WTC11 (cell line): ENCODE measurements around the gene FOXO3. TPM values are rescaled to one million over a fixed set of nuclear protein-coding genes. Genes with fewer than 3 reads are reported as not detected.

Source experiments
- ATAC-seq: fragments of 200-7000 bp; cut with Tn5 transposase; 2 replicates; pipeline ENCODE4 v1.10.0; 2021; ENCODE audit warnings: mild to moderate bottlenecking, moderate library complexity
- CTCF ChIA-PET: fragments of 300-600 bp; sonication (Branson Sonifier 250); formaldehyde crosslinking; loops from one replicate; lab custom pipeline; 2021; ENCODE audit warnings: antibody characterized with exemption; lab: Charles Lee
- POLR2A ChIA-PET: fragments of 350-600 bp; sonication (Branson Sonifier 250); formaldehyde crosslinking; loops from one replicate; lab custom pipeline; 2021; ENCODE audit warnings: antibody characterized with exemption; lab: Charles Lee
- DNase-seq: peaks from one replicate; pipeline ENCODE4 v3.0.0; 2021; ENCODE audit warnings: low spot score
- H3K27ac Mint-ChIP-seq: 2 replicates; pipeline ENCODE4 v1.8.0; 2021; ENCODE audit warnings: mixed read lengths
- H3K27me3 Mint-ChIP-seq: 2 replicates; pipeline ENCODE4 v1.8.0; 2021; ENCODE audit warnings: low read depth, mild to moderate bottlenecking, moderate library complexity, mixed read lengths
- H3K36me3 Mint-ChIP-seq: 2 replicates; pipeline ENCODE4 v1.8.0; 2021; ENCODE audit warnings: mixed read lengths
- H3K4me1 Mint-ChIP-seq: 2 replicates; pipeline ENCODE4 v1.8.0; 2022; ENCODE audit warnings: mixed read lengths
- H3K4me3 Mint-ChIP-seq: 2 replicates; pipeline ENCODE4 v1.8.0; 2021; ENCODE audit warnings: mild to moderate bottlenecking, moderate library complexity, mixed read lengths
- H3K9me3 Mint-ChIP-seq: 2 replicates; pipeline ENCODE4 v1.8.0; 2021; ENCODE audit warnings: mixed read lengths
- AR ChIP-seq: fragments of 250-450 bp; sonication (Bioruptor Pico); IDR thresholded peaks from 2 replicates; pipeline ENCODE4 v1.9.0; 2021; ENCODE audit warnings: mild to moderate bottlenecking
- ATF6 ChIP-seq: sonication (generic); formaldehyde crosslinking; IDR thresholded peaks from 2 replicates; pipeline ENCODE4 v1.8.1; 2023; ENCODE audit warnings: mild to moderate bottlenecking, missing genetic modification reagents
- ESRRA ChIP-seq: sonication (generic); formaldehyde crosslinking; IDR thresholded peaks from 2 replicates; pipeline ENCODE4 v1.8.1; 2022; ENCODE audit warnings: mild to moderate bottlenecking, missing genetic modification reagents, borderline replicate concordance
- FOXK1 ChIP-seq: sonication (generic); formaldehyde crosslinking; IDR thresholded peaks from 2 replicates; pipeline ENCODE4 v1.8.0; 2022; ENCODE audit warnings: mild to moderate bottlenecking, moderate library complexity, missing genetic modification reagents
- GRHL2 ChIP-seq: fragments of 250-450 bp; sonication (Bioruptor Pico); IDR thresholded peaks from 2 replicates; pipeline ENCODE4 v1.8.0; 2022; ENCODE audit warnings: mild to moderate bottlenecking, moderate library complexity; ENCODE audit not compliant: insufficient replicate concordance, severe bottlenecking
- KAT7 ChIP-seq: sonication (generic); formaldehyde crosslinking; IDR thresholded peaks from 2 replicates; pipeline ENCODE4 v1.8.1; 2023; ENCODE audit warnings: missing genetic modification reagents, mild to moderate bottlenecking, borderline replicate concordance
- MAX ChIP-seq: sonication (generic); formaldehyde crosslinking; IDR thresholded peaks from 2 replicates; pipeline ENCODE4 v1.8.0; 2022; ENCODE audit warnings: mild to moderate bottlenecking, missing genetic modification reagents
- MLX ChIP-seq: sonication (generic); formaldehyde crosslinking; IDR thresholded peaks from 2 replicates; pipeline ENCODE4 v1.8.1; 2023; ENCODE audit warnings: mild to moderate bottlenecking, missing genetic modification reagents, moderate library complexity
- MXD4 ChIP-seq: fragments of 250-450 bp; sonication (Bioruptor Pico); IDR thresholded peaks from 2 replicates; pipeline ENCODE4 v1.8.0; 2021; ENCODE audit warnings: mild to moderate bottlenecking, moderate library complexity, borderline replicate concordance
- NFE2L1 ChIP-seq: sonication (generic); formaldehyde crosslinking; IDR thresholded peaks from 2 replicates; pipeline ENCODE4 v1.8.1; 2023; ENCODE audit warnings: missing genetic modification reagents
- NFYB ChIP-seq: sonication (generic); formaldehyde crosslinking; conservative IDR thresholded peaks from 2 replicates; pipeline ENCODE4 v1.8.0; 2022; ENCODE audit warnings: low read depth, missing genetic modification reagents
- NR1H2 ChIP-seq: sonication (generic); formaldehyde crosslinking; IDR thresholded peaks from 2 replicates; pipeline ENCODE4 v1.9.0; 2021; ENCODE audit warnings: mild to moderate bottlenecking, moderate library complexity, missing genetic modification reagents
- OVOL2 ChIP-seq: fragments of 250-450 bp; sonication (Bioruptor Pico); IDR thresholded peaks from 2 replicates; pipeline ENCODE4 v1.9.0; 2021; ENCODE audit warnings: mild to moderate bottlenecking, borderline replicate concordance
- PREB ChIP-seq: sonication (generic); formaldehyde crosslinking; IDR thresholded peaks from 2 replicates; pipeline ENCODE4 v1.8.1; 2022; ENCODE audit warnings: mild to moderate bottlenecking, missing genetic modification reagents, moderate library complexity, borderline replicate concordance
- RORB ChIP-seq: fragments of 250-450 bp; sonication (Bioruptor Pico); IDR thresholded peaks from 2 replicates; pipeline ENCODE4 v1.9.0; 2021; ENCODE audit warnings: mild to moderate bottlenecking
- ZBTB21 ChIP-seq: sonication (generic); formaldehyde crosslinking; IDR thresholded peaks from 2 replicates; pipeline ENCODE4 v1.8.1; 2023; ENCODE audit warnings: mild to moderate bottlenecking, missing genetic modification reagents, borderline replicate concordance
- ZNF219 ChIP-seq: sonication (generic); formaldehyde crosslinking; IDR thresholded peaks from 2 replicates; pipeline ENCODE4 v1.8.0; 2023; ENCODE audit warnings: missing genetic modification reagents, mild to moderate bottlenecking, borderline replicate concordance
- ZNF671 ChIP-seq: fragments of 250-450 bp; sonication (Bioruptor Pico); IDR thresholded peaks from 2 replicates; pipeline ENCODE4 v1.8.0; 2021; ENCODE audit warnings: mild to moderate bottlenecking
- total RNA-seq: library from RNA; stranded (reverse); gene quantifications from 3 replicates; pipeline ENCODE4 v1.2.3, GENCODE V29; 2021
- TF ChIP-seq, protein P1 (sequence below): fragments of 250-450 bp; sonication (Bioruptor Pico); conservative IDR thresholded peaks from 2 replicates; pipeline ENCODE4 v1.9.0; 2021; ENCODE audit warnings: mild to moderate bottlenecking
- TF ChIP-seq, protein P2 (sequence below): sonication (generic); formaldehyde crosslinking; conservative IDR thresholded peaks from 2 replicates; pipeline ENCODE4 v1.8.1; 2022; ENCODE audit warnings: mild to moderate bottlenecking, missing genetic modification reagents
- TF ChIP-seq, protein P3 (sequence below): sonication (generic); formaldehyde crosslinking; IDR thresholded peaks from 2 replicates; pipeline ENCODE4 v1.8.0; 2022; ENCODE audit warnings: missing genetic modification reagents

FOXO3 gene
- total RNA-seq, 1 experiment from 2014 or later, result 15.6 TPM

GRCh38 chr6:108588586-108588985, 27.9 kb downstream of the FOXO3 start (continued):
- TF ChIP-seq PREB (CRISPR knock-in tag) (no peak), ZBTB21 (CRISPR knock-in tag) (no peak), ESRRA (CRISPR knock-in tag) (no peak)
- TF ChIP-seq, protein P1, sequence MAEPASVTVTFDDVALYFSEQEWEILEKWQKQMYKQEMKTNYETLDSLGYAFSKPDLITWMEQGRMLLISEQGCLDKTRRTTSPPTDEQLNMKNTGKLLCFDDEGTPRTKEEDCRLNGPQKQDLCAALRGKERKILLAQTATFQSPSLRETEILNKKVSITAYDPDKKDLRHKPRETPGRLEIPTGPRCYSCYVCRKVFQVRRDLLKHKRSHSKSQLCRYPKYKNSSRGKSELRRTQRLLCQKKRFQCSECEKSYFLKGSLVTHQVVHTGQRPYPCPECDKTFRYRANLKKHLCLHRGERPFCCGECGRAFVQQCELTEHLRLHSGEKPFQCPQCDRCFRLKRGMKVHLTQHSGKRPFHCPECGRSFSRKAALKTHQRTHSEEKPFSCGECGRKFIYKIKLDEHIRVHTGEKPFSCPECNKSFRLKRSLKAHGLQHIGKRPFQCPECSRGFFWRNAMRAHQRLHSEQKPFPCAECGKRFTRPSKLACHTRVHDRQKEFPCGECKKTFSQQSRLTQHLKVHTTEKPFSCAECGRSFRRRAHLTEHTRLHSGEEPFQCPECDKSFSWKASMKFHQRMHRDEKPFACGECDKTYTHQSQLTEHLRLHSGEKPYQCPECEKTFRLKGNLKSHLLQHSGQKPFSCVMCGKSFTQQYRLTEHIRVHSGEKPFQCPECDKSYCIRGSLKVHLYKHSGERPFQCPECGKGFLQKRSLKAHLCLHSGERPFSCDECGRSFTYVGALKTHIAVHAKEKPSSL (CRISPR knock-in tag), result no peak

DNA sequence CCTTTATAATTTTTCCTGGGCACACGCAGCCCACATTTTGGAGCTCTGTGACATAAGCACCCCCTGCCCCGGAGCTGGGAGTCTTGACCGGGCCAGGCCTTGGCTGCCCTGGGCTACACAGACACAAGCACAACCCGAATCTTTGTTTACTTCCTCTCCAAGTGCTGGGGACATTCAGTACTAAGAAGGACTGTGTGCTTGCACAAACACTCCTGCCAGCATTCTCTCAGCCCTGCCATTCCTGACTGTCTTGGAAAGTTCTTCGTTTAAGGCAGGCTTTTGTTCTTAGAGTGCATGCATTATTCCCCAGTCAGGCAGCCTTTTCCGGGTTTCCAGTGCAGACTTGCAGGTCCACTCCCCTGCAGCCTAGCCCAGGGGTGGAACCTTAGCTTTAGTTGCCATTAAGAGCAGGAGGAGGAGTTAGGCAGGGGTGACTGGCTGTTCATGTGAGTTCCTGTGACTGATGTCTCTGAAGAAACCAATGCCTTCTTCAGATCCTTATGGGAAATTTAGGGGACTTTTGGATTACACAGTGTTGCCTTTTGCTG, 28.6 kb downstream of the FOXO3 start:
- H3K4me1 Mint-ChIP-seq, result peaks cover 69% of the 10 kb centered on the region
- no peaks in the 10 kb centered on the region for H3K9me3 Mint-ChIP-seq

More for the DNA sequence above, 28.6 kb downstream of the FOXO3 start:
- DNase-seq, result peak; percentile 76
- TF ChIP-seq, protein P2, sequence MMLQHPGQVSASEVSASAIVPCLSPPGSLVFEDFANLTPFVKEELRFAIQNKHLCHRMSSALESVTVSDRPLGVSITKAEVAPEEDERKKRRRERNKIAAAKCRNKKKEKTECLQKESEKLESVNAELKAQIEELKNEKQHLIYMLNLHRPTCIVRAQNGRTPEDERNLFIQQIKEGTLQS, result no peak
- no peak for TF ChIP-seq KAT7 (CRISPR knock-in tag)
- TF ChIP-seq MLX (CRISPR knock-in tag), result no peak
- TF ChIP-seq ATF6 (CRISPR knock-in tag), result no peak
- TF ChIP-seq AR (CRISPR knock-in tag), result no peak
- TF ChIP-seq FOXK1 (CRISPR knock-in tag), result peak; percentile 44; the same call in 1 of the 2 replicates
- no peak for TF ChIP-seq MAX (CRISPR knock-in tag)
- TF ChIP-seq GRHL2 (CRISPR knock-in tag), result no peak
- no peak for TF ChIP-seq NFYB (CRISPR knock-in tag)
- TF ChIP-seq, protein P3, sequence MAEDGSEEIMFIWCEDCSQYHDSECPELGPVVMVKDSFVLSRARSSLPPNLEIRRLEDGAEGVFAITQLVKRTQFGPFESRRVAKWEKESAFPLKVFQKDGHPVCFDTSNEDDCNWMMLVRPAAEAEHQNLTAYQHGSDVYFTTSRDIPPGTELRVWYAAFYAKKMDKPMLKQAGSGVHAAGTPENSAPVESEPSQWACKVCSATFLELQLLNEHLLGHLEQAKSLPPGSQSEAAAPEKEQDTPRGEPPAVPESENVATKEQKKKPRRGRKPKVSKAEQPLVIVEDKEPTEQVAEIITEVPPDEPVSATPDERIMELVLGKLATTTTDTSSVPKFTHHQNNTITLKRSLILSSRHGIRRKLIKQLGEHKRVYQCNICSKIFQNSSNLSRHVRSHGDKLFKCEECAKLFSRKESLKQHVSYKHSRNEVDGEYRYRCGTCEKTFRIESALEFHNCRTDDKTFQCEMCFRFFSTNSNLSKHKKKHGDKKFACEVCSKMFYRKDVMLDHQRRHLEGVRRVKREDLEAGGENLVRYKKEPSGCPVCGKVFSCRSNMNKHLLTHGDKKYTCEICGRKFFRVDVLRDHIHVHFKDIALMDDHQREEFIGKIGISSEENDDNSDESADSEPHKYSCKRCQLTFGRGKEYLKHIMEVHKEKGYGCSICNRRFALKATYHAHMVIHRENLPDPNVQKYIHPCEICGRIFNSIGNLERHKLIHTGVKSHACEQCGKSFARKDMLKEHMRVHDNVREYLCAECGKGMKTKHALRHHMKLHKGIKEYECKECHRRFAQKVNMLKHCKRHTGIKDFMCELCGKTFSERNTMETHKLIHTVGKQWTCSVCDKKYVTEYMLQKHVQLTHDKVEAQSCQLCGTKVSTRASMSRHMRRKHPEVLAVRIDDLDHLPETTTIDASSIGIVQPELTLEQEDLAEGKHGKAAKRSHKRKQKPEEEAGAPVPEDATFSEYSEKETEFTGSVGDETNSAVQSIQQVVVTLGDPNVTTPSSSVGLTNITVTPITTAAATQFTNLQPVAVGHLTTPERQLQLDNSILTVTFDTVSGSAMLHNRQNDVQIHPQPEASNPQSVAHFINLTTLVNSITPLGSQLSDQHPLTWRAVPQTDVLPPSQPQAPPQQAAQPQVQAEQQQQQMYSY, result peak; percentile 27; the same call in 1 of the 2 replicates
- TF ChIP-seq NR1H2 (CRISPR knock-in tag), result no peak
- TF ChIP-seq NFE2L1 (CRISPR knock-in tag), result no peak
- TF ChIP-seq ZNF671 (CRISPR knock-in tag), result no peak
- no peak for TF ChIP-seq OVOL2 (CRISPR knock-in tag)
- TF ChIP-seq MXD4 (CRISPR knock-in tag), result no peak
- TF ChIP-seq RORB, result no peak
- no peak for TF ChIP-seq ZNF219 (CRISPR knock-in tag)
- ChIA-PET POLR2A (interaction anchor here (0.9 to 1.0 kb wide), 2 partner anchors 10 to 31 kb away, joined by 3 read pairs; no protein-coding TSS in a partner anchor), CTCF (interaction anchor here (0.5 to 1.2 kb wide), 4 partner anchors 15 to 304 kb away, joined by 3 read pairs; no protein-coding TSS in a partner anchor)
- H3K27ac Mint-ChIP-seq, result peak overlapping the region; percentile 99
- H3K27me3 Mint-ChIP-seq, result no peaks in the 10 kb centered on the region
- H3K36me3 Mint-ChIP-seq, result no peaks in the 10 kb centered on the region
- ATAC-seq, result peak; percentile 97
- peak overlapping the region; percentile 46 for H3K4me3 Mint-ChIP-seq
